Measurements from ENCODE around the gene DDX31. TPM values are rescaled to one million over a fixed set of nuclear protein-coding genes. Genes with fewer than 3 reads are reported as not detected.

The DDX31 gene
- total and polyA plus RNA-seq, 2 donors (not counting 1 experiment from before 2014, with no cell fraction given), result 16.4 to 22.7 TPM

DNA sequence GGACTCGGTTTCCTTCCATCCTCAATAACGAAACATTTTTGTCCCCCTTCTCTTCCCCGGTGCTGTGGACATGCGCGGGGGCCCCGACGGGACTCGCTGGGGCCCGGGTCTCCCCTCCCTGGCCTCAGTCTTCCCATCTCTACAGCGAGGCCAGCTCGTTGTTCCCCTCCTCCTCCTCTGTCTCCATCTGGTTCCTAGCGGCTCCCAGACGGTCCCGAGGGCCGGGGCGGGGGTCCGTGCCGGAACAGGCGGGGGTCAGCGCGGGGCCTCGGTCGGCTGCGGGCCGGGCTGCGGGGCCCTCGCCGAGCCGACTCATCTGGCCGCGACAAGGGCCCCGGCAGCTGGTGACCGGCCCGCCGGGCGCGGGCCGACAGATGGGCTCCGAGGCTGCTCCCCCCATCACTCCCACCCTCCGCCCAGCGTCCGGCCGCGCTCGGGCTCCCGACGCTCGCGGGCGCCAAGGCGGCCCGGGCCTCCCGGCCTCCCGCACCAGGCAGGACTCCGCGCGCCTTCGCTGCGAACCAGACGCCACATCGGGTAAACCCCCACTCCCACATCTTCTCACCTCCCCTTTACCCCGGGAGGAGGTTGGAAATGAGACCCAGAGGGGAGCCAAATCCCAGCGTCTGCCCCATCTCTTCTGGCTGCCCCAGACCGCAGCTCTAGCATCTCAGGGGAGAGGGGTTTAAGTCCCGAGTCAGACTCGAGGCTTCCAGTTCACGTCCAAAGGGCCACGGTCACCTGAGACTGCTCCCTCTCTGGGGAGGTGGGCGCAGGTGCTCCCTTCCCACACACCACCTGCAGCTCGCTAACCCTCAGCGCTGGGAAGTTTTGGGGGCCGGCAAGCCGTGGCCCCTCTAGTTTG is 79.2 kb downstream of the DDX31 start:
- Histone ChIP-seq H3K27me3 (replicated peaks in 1 of 4; ENCODE audit: control extremely low read depth in 1 of 4, control insufficient read depth in 3 of 4, insufficient read depth in 4 of 4, low read length in 3 of 4) (peaks cover 0 to 65% (median 41%) of the 10 kb centered on the region in 4 experiments), H3K9me3 (ENCODE audit: control extremely low read depth in 1 of 3, control insufficient read depth in 2 of 3, insufficient read depth in 1 of 3, low read length in 2 of 3) (peaks cover 0 to 33% (median 0%) of the 10 kb centered on the region in 3 donors), H3K4me2 (replicated peaks; ENCODE audit: low read depth, low read length, poor library complexity, severe bottlenecking) (no peak overlapping the region), H3K27ac (ENCODE audit: low read length in 2 of 2) (no peak overlapping the region), H3K79me2 (ENCODE audit: control insufficient read depth, insufficient read depth, low read length) (no peaks in the 10 kb centered on the region), H3K4me3 (ENCODE audit: control extremely low read depth in 1 of 5, extremely low read depth in 1 of 5, insufficient read depth in 1 of 5, low read depth in 2 of 5, low read length in 4 of 5) (no peak overlapping the region), H3K36me3 (replicated peaks in 1 of 2; ENCODE audit: control extremely low read depth in 1 of 2, control insufficient read depth in 1 of 2, extremely low read depth in 1 of 2, insufficient read depth in 2 of 2, low read length in 1 of 2) (peaks cover 0 to 8% of the 10 kb centered on the region in 2 experiments), H4K20me1 (ENCODE audit: control insufficient read depth, insufficient read depth, low read length, poor library complexity, severe bottlenecking) (peaks cover 8% of the 10 kb centered on the region), H3K9ac (ENCODE audit: low read length) (no peak overlapping the region), H3K4me1 (ENCODE audit: control insufficient read depth in 2 of 2, insufficient read depth in 2 of 2, low read length in 2 of 2) (peaks cover 25 to 33% of the 10 kb centered on the region in 2 donors), H2AFZ (ENCODE audit: insufficient read depth, low read depth, low read length, poor library complexity, severe bottlenecking) (no peak overlapping the region)
- Mint-ChIP-seq H3K27me3 (peaks cover 49% of the 10 kb centered on the region), H3K4me3 (no peak overlapping the region), H3K9me3 (ENCODE audit: insufficient read depth) (no peaks in the 10 kb centered on the region), H3K4me1 (peaks cover 23% of the 10 kb centered on the region), H3K27ac (no peak overlapping the region)
- WGBS (ENCODE audit: insufficient coverage), result 7% methylated on average over 66 of the region's 73 CpGs
- no peak for TF ChIP-seq EZH2 (IDR thresholded peaks at IDR 0.05; ENCODE audit: borderline replicate concordance, insufficient read depth, low read depth, low read length, poor library complexity, severe bottlenecking)
- ChIA-PET CTCF (no interaction called here), POLR2A (no interaction called here)
- DNase-seq (peak; percentile 24), ATAC-seq (ENCODE audit: low read depth) (no peak)
- intact Hi-C loops (cut with micrococcal nuclease), result no loop called here

DNA sequence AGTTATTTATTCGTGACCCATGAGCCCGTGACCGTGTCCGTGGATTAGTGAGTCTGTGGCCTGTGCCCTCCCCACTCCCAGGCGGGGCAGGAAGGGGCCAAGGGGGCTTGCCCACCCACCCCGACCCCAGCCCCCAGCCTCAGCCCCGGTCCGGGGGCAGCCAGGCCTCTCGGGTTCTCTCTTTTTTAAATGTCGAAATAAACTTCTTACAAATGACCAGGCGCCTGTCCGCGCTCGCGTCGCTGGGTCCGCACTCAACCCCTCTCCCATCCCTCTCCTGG is 79.8 kb downstream of the DDX31 start:
- no peaks in the 10 kb centered on the region for H3K9me3 Mint-ChIP-seq (ENCODE audit: insufficient read depth)
- no peak for DNase-seq
- no peak overlapping the region for H3K4me2 ChIP-seq (replicated peaks; ENCODE audit: low read depth, low read length, poor library complexity, severe bottlenecking)
- peaks cover 49% of the 10 kb centered on the region for H3K27me3 Mint-ChIP-seq
- peaks cover 23% of the 10 kb centered on the region for H3K4me1 Mint-ChIP-seq
- ChIA-PET CTCF (no interaction called here), POLR2A (no interaction called here)
- peaks cover 0 to 8% of the 10 kb centered on the region in 2 experiments for H3K36me3 ChIP-seq (replicated peaks in 1 of 2; ENCODE audit: control extremely low read depth in 1 of 2, control insufficient read depth in 1 of 2, extremely low read depth in 1 of 2, insufficient read depth in 2 of 2, low read length in 1 of 2)
- H3K27ac Mint-ChIP-seq, result no peak overlapping the region
- H3K4me3 Mint-ChIP-seq, result no peak overlapping the region
- peaks cover 8% of the 10 kb centered on the region for H4K20me1 ChIP-seq (ENCODE audit: control insufficient read depth, insufficient read depth, low read length, poor library complexity, severe bottlenecking)
- H3K9ac ChIP-seq (ENCODE audit: low read length), result no peak overlapping the region
- H3K27ac ChIP-seq (ENCODE audit: low read length in 2 of 2), result no peak overlapping the region
- peaks cover 27 to 35% of the 10 kb centered on the region in 2 donors for H3K4me1 ChIP-seq (ENCODE audit: control insufficient read depth in 2 of 2, insufficient read depth in 2 of 2, low read length in 2 of 2)
- H3K4me3 ChIP-seq (ENCODE audit: control extremely low read depth in 1 of 5, extremely low read depth in 1 of 5, insufficient read depth in 1 of 5, low read depth in 2 of 5, low read length in 4 of 5), result no peak overlapping the region
- WGBS (ENCODE audit: insufficient coverage), result 11% methylated on average over 12 of the region's 17 CpGs
- no peaks in the 10 kb centered on the region for H3K79me2 ChIP-seq (ENCODE audit: control insufficient read depth, insufficient read depth, low read length)
- TF ChIP-seq, protein P1, sequence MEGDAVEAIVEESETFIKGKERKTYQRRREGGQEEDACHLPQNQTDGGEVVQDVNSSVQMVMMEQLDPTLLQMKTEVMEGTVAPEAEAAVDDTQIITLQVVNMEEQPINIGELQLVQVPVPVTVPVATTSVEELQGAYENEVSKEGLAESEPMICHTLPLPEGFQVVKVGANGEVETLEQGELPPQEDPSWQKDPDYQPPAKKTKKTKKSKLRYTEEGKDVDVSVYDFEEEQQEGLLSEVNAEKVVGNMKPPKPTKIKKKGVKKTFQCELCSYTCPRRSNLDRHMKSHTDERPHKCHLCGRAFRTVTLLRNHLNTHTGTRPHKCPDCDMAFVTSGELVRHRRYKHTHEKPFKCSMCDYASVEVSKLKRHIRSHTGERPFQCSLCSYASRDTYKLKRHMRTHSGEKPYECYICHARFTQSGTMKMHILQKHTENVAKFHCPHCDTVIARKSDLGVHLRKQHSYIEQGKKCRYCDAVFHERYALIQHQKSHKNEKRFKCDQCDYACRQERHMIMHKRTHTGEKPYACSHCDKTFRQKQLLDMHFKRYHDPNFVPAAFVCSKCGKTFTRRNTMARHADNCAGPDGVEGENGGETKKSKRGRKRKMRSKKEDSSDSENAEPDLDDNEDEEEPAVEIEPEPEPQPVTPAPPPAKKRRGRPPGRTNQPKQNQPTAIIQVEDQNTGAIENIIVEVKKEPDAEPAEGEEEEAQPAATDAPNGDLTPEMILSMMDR (IDR thresholded peaks at IDR 0.05), result no peak
- TF ChIP-seq EZH2 (IDR thresholded peaks at IDR 0.05; ENCODE audit: borderline replicate concordance, insufficient read depth, low read depth, low read length, poor library complexity, severe bottlenecking), result no peak
- no peak overlapping the region for H2AFZ ChIP-seq (ENCODE audit: insufficient read depth, low read depth, low read length, poor library complexity, severe bottlenecking)
- ATAC-seq (ENCODE audit: low read depth), result no peak
- peaks cover 0 to 70% (median 47%) of the 10 kb centered on the region in 4 experiments for H3K27me3 ChIP-seq (replicated peaks in 1 of 4; ENCODE audit: control extremely low read depth in 1 of 4, control insufficient read depth in 3 of 4, insufficient read depth in 4 of 4, low read length in 3 of 4)
- peaks cover 0 to 39% (median 0%) of the 10 kb centered on the region in 3 donors for H3K9me3 ChIP-seq (ENCODE audit: control extremely low read depth in 1 of 3, control insufficient read depth in 2 of 3, insufficient read depth in 1 of 3, low read length in 2 of 3)
- intact Hi-C loops (cut with micrococcal nuclease), result no loop called here
